Measurements from ENCODE around the gene NHSL2. TPM values are rescaled to one million over a fixed set of nuclear protein-coding genes. Genes with fewer than 3 reads are reported as not detected.

The NHSL2 gene
- total RNA-seq, 4 donors from 2014 or later = 7.6 to 30.8 (median 9.1) TPM

- H3K4me3 ChIP-seq = no peak overlapping the region
- intact Hi-C loops (cut with DNase I; ENCODE audit: low total_unique reads) = no loop called here
- H3K27ac ChIP-seq = no peak overlapping the region
- DNase-seq = no peak
- H3K9me3 ChIP-seq = no peaks in the 10 kb centered on the region
- TF ChIP-seq CTCF (IDR thresholded peaks at IDR 0.05) = no peak
- no peak for TF ChIP-seq POLR2A (IDR thresholded peaks at IDR 0.05)
- H3K4me1 ChIP-seq = no peaks in the 10 kb centered on the region
- no peaks in the 10 kb centered on the region for H3K36me3 ChIP-seq
- no peaks in the 10 kb centered on the region for H3K27me3 ChIP-seq
These were observed 223.4 kb downstream of the NHSL2 start for GRCh38 chrX:72133851-72134546.

- Histone ChIP-seq H3K9me3 (no peaks in the 10 kb centered on the region), H3K27ac (no peak overlapping the region), H3K4me3 (no peak overlapping the region), H3K4me1 (no peaks in the 10 kb centered on the region), H3K36me3 (no peaks in the 10 kb centered on the region), H3K27me3 (no peaks in the 10 kb centered on the region)
- intact Hi-C loops (cut with DNase I; ENCODE audit: low total_unique reads) = no loop called here
- no peak for DNase-seq
- TF ChIP-seq CTCF (IDR thresholded peaks at IDR 0.05) (no peak), POLR2A (IDR thresholded peaks at IDR 0.05) (no peak)
These were observed 227.3 kb downstream of the NHSL2 start for GRCh38 chrX:72137846-72138495.

- Histone ChIP-seq H3K4me3 (no peak overlapping the region), H3K36me3 (no peaks in the 10 kb centered on the region), H3K27me3 (no peaks in the 10 kb centered on the region), H3K27ac (no peak overlapping the region), H3K9me3 (no peaks in the 10 kb centered on the region), H3K4me1 (no peaks in the 10 kb centered on the region)
- no peak for DNase-seq
- intact Hi-C loops (cut with DNase I; ENCODE audit: low total_unique reads) = no loop called here
- TF ChIP-seq CTCF (IDR thresholded peaks at IDR 0.05) = no peak
These were observed 228.9 kb downstream of the NHSL2 start for GRCh38 chrX:72139538-72139937.

GRCh38 chrX:72141372-72142004, 230.8 kb downstream of the NHSL2 start:
- TF ChIP-seq POLR2A (IDR thresholded peaks at IDR 0.05) = no peak
- no peak for TF ChIP-seq CTCF (IDR thresholded peaks at IDR 0.05)
- Histone ChIP-seq H3K36me3 (no peaks in the 10 kb centered on the region), H3K9me3 (no peaks in the 10 kb centered on the region), H3K27me3 (no peaks in the 10 kb centered on the region), H3K27ac (no peak overlapping the region), H3K4me1 (no peaks in the 10 kb centered on the region), H3K4me3 (no peak overlapping the region)
- intact Hi-C loops (cut with DNase I; ENCODE audit: low total_unique reads) = no loop called here
- DNase-seq = no peak

Measured in uterus (tissue), 4 donors.